GM18951 (cell line): ENCODE results near the gene RENBP.

Source experiments
- POLR2A ChIP-seq: IDR thresholded peaks from 4 replicates; pipeline ENCODE4 v1.6.1; 2011; ENCODE audit warnings: mild to moderate bottlenecking; ENCODE audit not compliant: insufficient read length, insufficient read depth; ENCODE audit errors: extremely low read depth
- in situ Hi-C: fragments of 300-500 bp; cut with MboI; formaldehyde crosslinking; loops from one replicate; pipeline ENCODE4 v1.12.0; 2022; ENCODE audit warnings: low sequenced_read_pairs, mixed read lengths, inconsistent platforms; ENCODE audit not compliant: unreplicated experiment

The RENBP gene

GRCh38 chrX:153974726-153975286 is 30.4 kb upstream of the RENBP start:
- no peak for TF ChIP-seq POLR2A
- in situ Hi-C loops = no loop called here

- in situ Hi-C loops = no loop called here
- no peak for TF ChIP-seq POLR2A
Measured at GRCh38 chrX:153974003-153974725, 29.7 kb upstream of the RENBP start.

- in situ Hi-C loops = no loop called here
- no peak for TF ChIP-seq POLR2A
Measured at GRCh38 chrX:153973127-153974002, 28.9 kb upstream of the RENBP start.

- in situ Hi-C loops = no loop called here
- TF ChIP-seq POLR2A = peak; percentile 64
Measured at GRCh38 chrX:153972368-153973126, 28.1 kb upstream of the RENBP start, which contains the start of gene TMEM187. Gene TMEM187, plus strand, starts transcription at chrX:153972754. Its CDS starts 9,309 bp downstream, at chrX:153982063.

- peak; percentile 54 for TF ChIP-seq POLR2A
- in situ Hi-C loops = no loop called here
Measured at GRCh38 chrX:153971450-153972367, 27.3 kb upstream of the RENBP start, which contains the start of gene HCFC1. Gene HCFC1, minus strand, starts transcription at chrX:153971818. Its CDS starts 978 bp downstream, at chrX:153970840.

- TF ChIP-seq POLR2A = peak; percentile 57
- in situ Hi-C loops = no loop called here
Measured at GRCh38 chrX:153971124-153971449, 26.6 kb upstream of the RENBP start.

- in situ Hi-C loops = no loop called here
- no peak for TF ChIP-seq POLR2A
Measured at GRCh38 chrX:153970357-153971123, 26.1 kb upstream of the RENBP start.

GRCh38 chrX:153969904-153970356 is 25.5 kb upstream of the RENBP start:
- in situ Hi-C loops = no loop called here
- TF ChIP-seq POLR2A = no peak

GRCh38 chrX:153969125-153969903 is 24.9 kb upstream of the RENBP start:
- in situ Hi-C loops = no loop called here
- TF ChIP-seq POLR2A = no peak

GRCh38 chrX:153968754-153969124 is 24.3 kb upstream of the RENBP start:
- in situ Hi-C loops = no loop called here
- TF ChIP-seq POLR2A = no peak

GRCh38 chrX:153968255-153968654 is 23.8 kb upstream of the RENBP start:
- in situ Hi-C loops = no loop called here
- no peak for TF ChIP-seq POLR2A
